HepG2 (cell line): ENCODE results near the gene ZNF714. TPM values are rescaled to one million over a fixed set of nuclear protein-coding genes. Genes with fewer than 3 reads are reported as not detected.
A peak's percentile ranks its signal among the peaks of the same experiment; 100 is the strongest.

Source experiments
- ATAC-seq: fragments of 200-7000 bp; cut with Tn5 transposase; 3 replicates; pipeline ENCODE4 v1.9.1; 2020; ENCODE audit warnings: mild to moderate bottlenecking, moderate library complexity
- BruUV-seq: library from RNA; stranded (reverse); fragments of 400-500 nt; replicated peaks from 2 replicates; lab custom pipeline; 2021; lab: Mats Ljungman, UMichigan
- CTCF ChIA-PET: fragments of 300-600 bp; formaldehyde crosslinking; extraction: SDS; loops from one replicate; lab custom pipeline; 2021; ENCODE audit warnings: low total read pairs, inconsistent platforms, low intra/inter-chr PET ratio; lab: Yijun Ruan, JAX
- POLR2A ChIA-PET: fragments of 350-600 bp; sonication (Branson Sonifier 250); formaldehyde crosslinking; loops from one replicate; lab custom pipeline; 2020; ENCODE audit warnings: antibody characterized with exemption, inconsistent platforms; lab: Yijun Ruan, JAX
- DNase-seq: peaks from one replicate; pipeline ENCODE4 v3.0.0-alpha.2; 2015; ENCODE audit warnings: low spot score
- FAIRE-seq: peaks from 3 replicates; lab custom pipeline; 2011; peaks lifted over from hg19 to GRCh38; lab: Jason Lieb, UNC
- H2AFZ ChIP-seq: one replicate; pipeline ENCODE4 v1.6.1; 2011; ENCODE audit warnings: low read length, inconsistent platforms
- H3K27ac ChIP-seq: fragments of 300-600 bp; 3 replicates; pipeline ENCODE4 v1.8.0; 2011; ENCODE audit warnings: mixed run types, mild to moderate bottlenecking, mixed read lengths, low read length, inconsistent platforms; ENCODE audit not compliant: insufficient read depth; ENCODE audit errors: extremely low read length
- H3K27me3 ChIP-seq, 2 experiments: fragments of 200-600 bp in 1 of 2; 2 replicates in 1 of 2; 3 replicates in 1 of 2; pipeline versions ENCODE4 v1.6.0 to v1.8.0; 2011; ENCODE audit warnings: low read length in 2 of 2, mild to moderate bottlenecking in 2 of 2, moderate library complexity in 2 of 2, inconsistent platforms in 1 of 2; ENCODE audit not compliant: insufficient read depth in 2 of 2, control insufficient read depth in 1 of 2
- H3K36me3 ChIP-seq, 2 experiments: fragments of 200-600 bp in 1 of 2; replicated peaks in 1 of 2; 2 replicates in 1 of 2; 3 replicates in 1 of 2; pipeline versions ENCODE4 v1.5.1 to v1.8.0; 2011; ENCODE audit warnings: low read length in 2 of 2, inconsistent platforms in 1 of 2; ENCODE audit not compliant: insufficient read depth in 2 of 2, control insufficient read depth in 1 of 2
- H3K4me1 ChIP-seq: 2 replicates; pipeline ENCODE4 v1.5.1; 2012; ENCODE audit warnings: low read length, inconsistent platforms; ENCODE audit not compliant: insufficient read depth
- H3K4me2 ChIP-seq: 2 replicates; pipeline ENCODE4 v1.6.0; 2011; ENCODE audit warnings: low read depth, low read length, inconsistent platforms
- H3K4me3 ChIP-seq, 3 experiments: fragments of 200-600 bp in 1 of 3; sonication (generic), shearing (Covaris generic) in 1 of 3; replicated peaks in 1 of 3; 2 replicates each; pipeline ENCODE4 v1.5.1; 2011 to 2016; ENCODE audit warnings: low read length in 3 of 3, inconsistent platforms in 2 of 3, low read depth in 2 of 3, mild to moderate bottlenecking in 2 of 3, control low read depth in 1 of 3, mixed read lengths in 1 of 3; ENCODE audit not compliant: insufficient read depth in 1 of 3
- H3K79me2 ChIP-seq: one replicate; pipeline ENCODE4 v1.6.1; 2011; ENCODE audit warnings: low read length, inconsistent platforms; ENCODE audit not compliant: insufficient read depth
- H3K9ac ChIP-seq: 2 replicates; pipeline ENCODE4 v1.6.0; 2011; ENCODE audit warnings: mild to moderate bottlenecking, low read depth, low read length, inconsistent platforms; ENCODE audit not compliant: insufficient read depth
- H3K9me3 ChIP-seq: 2 replicates; pipeline ENCODE4 v1.5.1; 2012; ENCODE audit warnings: mild to moderate bottlenecking, low read length
- H4K20me1 ChIP-seq: 2 replicates; pipeline ENCODE4 v1.6.0; 2011; ENCODE audit warnings: inconsistent platforms, mild to moderate bottlenecking, low read length, moderate library complexity; ENCODE audit not compliant: insufficient read depth
- ATF7 ChIP-seq, 2 experiments: fragments of 450-650 bp in 1 of 2; sonication (generic) in 1 of 2; formaldehyde crosslinking in 1 of 2; IDR thresholded peaks; 2 replicates each; pipeline versions ENCODE4 v1.4.0 to v1.6.1; 2016 to 2020; ENCODE audit warnings: antibody characterized with exemption in 1 of 2, mild to moderate bottlenecking in 1 of 2, missing genetic modification reagents in 1 of 2
- ATM ChIP-seq: fragments of 450-650 bp; IDR thresholded peaks from 2 replicates; pipeline ENCODE4 v1.7.1; 2017; ENCODE audit warnings: mild to moderate bottlenecking, borderline replicate concordance
- ATRX ChIP-seq: sonication (generic); formaldehyde crosslinking; IDR thresholded peaks from 2 replicates; pipeline ENCODE4 v1.4.0; 2020; ENCODE audit warnings: missing genetic modification reagents, borderline replicate concordance
- DPF2 ChIP-seq: sonication (generic); formaldehyde crosslinking; IDR thresholded peaks from 2 replicates; pipeline ENCODE4 v1.4.0; 2020; ENCODE audit warnings: mild to moderate bottlenecking, low read depth, missing genetic modification reagents, borderline replicate concordance
- MYNN ChIP-seq: sonication (generic); formaldehyde crosslinking; IDR thresholded peaks from 2 replicates; pipeline ENCODE4 v1.4.0; 2020; ENCODE audit warnings: mild to moderate bottlenecking, low read depth, missing genetic modification reagents
- NCOR1 ChIP-seq: fragments of 200-600 bp; sonication (generic); IDR thresholded peaks from 2 replicates; pipeline ENCODE4 v1.7.0; 2017; ENCODE audit warnings: antibody characterized with exemption, low read length, borderline replicate concordance
- NFKBIZ ChIP-seq: IDR thresholded peaks from 2 replicates; pipeline ENCODE4 v1.6.1; 2018; ENCODE audit warnings: missing genetic modification reagents, missing compliant biosample characterization
- PHF21A ChIP-seq: sonication (generic); formaldehyde crosslinking; IDR thresholded peaks from 2 replicates; pipeline ENCODE4 v1.5.0; 2020; ENCODE audit warnings: mild to moderate bottlenecking, missing genetic modification reagents
- SMAD1 ChIP-seq: sonication (generic); formaldehyde crosslinking; IDR thresholded peaks from 2 replicates; pipeline ENCODE4 v1.4.0; 2020; ENCODE audit warnings: missing genetic modification reagents, low read depth, mild to moderate bottlenecking, borderline replicate concordance
- SP140L ChIP-seq: sonication (generic); formaldehyde crosslinking; IDR thresholded peaks from 2 replicates; pipeline ENCODE4 v1.4.0; 2020; ENCODE audit warnings: missing genetic modification reagents, borderline replicate concordance
- ZC3H13 ChIP-seq: sonication (generic); formaldehyde crosslinking; IDR thresholded peaks from 2 replicates; pipeline ENCODE4 v1.8.1; 2023; ENCODE audit warnings: mild to moderate bottlenecking, missing genetic modification reagents, moderate library complexity
- ZNF274 ChIP-seq: sonication (generic); formaldehyde crosslinking; IDR thresholded peaks from 2 replicates; pipeline ENCODE4 v1.5.1; 2020; ENCODE audit warnings: mild to moderate bottlenecking, missing genetic modification reagents
- ZNF34 ChIP-seq: sonication (generic); formaldehyde crosslinking; IDR thresholded peaks from 2 replicates; pipeline ENCODE4 v1.4.0; 2020; ENCODE audit warnings: mild to moderate bottlenecking, missing genetic modification reagents, borderline replicate concordance
- ZNF530 ChIP-seq: sonication (generic); formaldehyde crosslinking; IDR thresholded peaks from 2 replicates; pipeline ENCODE4 v1.5.0; 2020; ENCODE audit warnings: low read depth, mild to moderate bottlenecking, missing genetic modification reagents
- WGBS: methylation state at CpG from one replicate; pipeline ENCODE4 v1.1.6; 2017; ENCODE audit warnings: low lambda C conversion rate; 5-methylcytosine and 5-hydroxymethylcytosine counted together
- in situ Hi-C: cut with HindIII; loops from 2 replicates; pipeline ENCODE4 v1.10.0; 2017; ENCODE audit warnings: low pct_unique_long_range_greater_than_20kb; ENCODE audit not compliant: extremely low pct_ligation_motif_present
- intact Hi-C: fragments of 100-400 bp; cut with micrococcal nuclease; formaldehyde crosslinking; loops from one replicate; pipeline ENCODE4 v1.10.0; 2022; ENCODE audit not compliant: unreplicated experiment
- polyA plus RNA-seq, 8 experiments: library from polyadenylated mRNA; depleted of rRNA in 3 of 8; stranded (reverse) in 7 of 8; unstranded in 1 of 8; fragments of >200 nt; fragmentation: Illumina TruSeq in 4 of 8; extraction: Trizol in 4 of 8; gene quantifications; 2 replicates each; pipeline versions ENCODE4 v1.2.1 to v1.2.3, GENCODE V29; 2011 to 2016; ENCODE audit warnings: low read depth in 4 of 8, missing spikeins in 1 of 8, mixed read lengths in 1 of 8; ENCODE audit not compliant: insufficient read depth in 1 of 8
- total RNA-seq, 5 experiments: library from RNA; depleted of rRNA; stranded (reverse); fragments of >200 nt; fragmentation: Illumina TruSeq; extraction: Trizol; gene quantifications; 2 replicates each; pipeline ENCODE4 v1.2.3, GENCODE V29; 2016; ENCODE audit warnings: low read depth in 1 of 5
- TF ChIP-seq, protein P1 (sequence below): sonication (generic); formaldehyde crosslinking; IDR thresholded peaks from 2 replicates; pipeline ENCODE4 v1.8.1; 2023; ENCODE audit warnings: missing genetic modification reagents, inconsistent platforms, borderline replicate concordance
- TF ChIP-seq, protein P2 (sequence below): sonication (generic); formaldehyde crosslinking; IDR thresholded peaks from 2 replicates; pipeline ENCODE4 v1.5.0; 2020; ENCODE audit warnings: mild to moderate bottlenecking, low read depth, missing genetic modification reagents, borderline replicate concordance
- TF ChIP-seq, protein P3 (sequence below): IDR thresholded peaks from 2 replicates; pipeline ENCODE4 v1.6.1; 2016

ZNF714 gene
- total and polyA plus RNA-seq, 2 of the 13 experiments (the other 11 are each of a cell fraction or from before 2014, with no cell fraction given): 6.7 to 27.8 TPM

DNA sequence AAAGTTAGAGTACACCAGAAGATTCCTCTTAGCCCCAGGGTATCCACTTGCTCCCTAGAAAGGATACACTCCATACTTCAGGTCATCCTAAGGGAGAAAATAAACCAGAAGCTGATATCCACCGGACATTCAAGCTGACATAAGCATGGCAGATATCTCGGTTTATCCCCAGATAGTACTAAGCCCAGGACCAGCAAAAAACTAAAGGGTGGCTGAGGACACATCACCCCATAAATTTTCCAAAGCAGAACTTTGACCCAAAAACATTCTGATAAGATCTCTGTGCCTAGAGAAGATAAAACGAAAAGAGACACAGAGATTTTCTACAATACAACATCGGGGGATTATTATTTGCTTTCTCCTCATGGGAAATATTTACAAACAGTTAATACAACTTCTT, 45.9 kb downstream of the ZNF714 start (continued):
- TF ChIP-seq, protein P1, sequence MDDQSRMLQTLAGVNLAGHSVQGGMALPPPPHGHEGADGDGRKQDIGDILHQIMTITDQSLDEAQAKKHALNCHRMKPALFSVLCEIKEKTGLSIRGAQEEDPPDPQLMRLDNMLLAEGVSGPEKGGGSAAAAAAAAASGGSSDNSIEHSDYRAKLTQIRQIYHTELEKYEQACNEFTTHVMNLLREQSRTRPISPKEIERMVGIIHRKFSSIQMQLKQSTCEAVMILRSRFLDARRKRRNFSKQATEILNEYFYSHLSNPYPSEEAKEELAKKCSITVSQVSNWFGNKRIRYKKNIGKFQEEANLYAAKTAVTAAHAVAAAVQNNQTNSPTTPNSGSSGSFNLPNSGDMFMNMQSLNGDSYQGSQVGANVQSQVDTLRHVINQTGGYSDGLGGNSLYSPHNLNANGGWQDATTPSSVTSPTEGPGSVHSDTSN (CRISPR knock-in tag): no peak
- TF ChIP-seq ZNF530 (CRISPR knock-in tag) (no peak), NFKBIZ (CRISPR knock-in tag) (no peak), ZNF274 (CRISPR knock-in tag) (no peak)

- Histone ChIP-seq H3K36me3 (no peaks in the 10 kb centered on the region), H3K9ac (no peak overlapping the region), H2AFZ (no peak overlapping the region), H4K20me1 (no peaks in the 10 kb centered on the region), H3K4me3 (no peak overlapping the region), H3K27me3 (no peaks in the 10 kb centered on the region), H3K79me2 (no peaks in the 10 kb centered on the region), H3K27ac (no peak overlapping the region), H3K4me2 (no peak overlapping the region), H3K9me3 (no peaks in the 10 kb centered on the region), H3K4me1 (peaks cover 30% of the 10 kb centered on the region)
- ChIA-PET POLR2A (interaction anchor here (0.9 kb wide), 1 partner anchor 9 kb away, joined by 3 read pairs; no protein-coding TSS in a partner anchor), CTCF (no interaction called here)
- DNase-seq (peak; percentile 17), FAIRE-seq (no peak), ATAC-seq (no peak)
- intact Hi-C loops: no loop called here
- in situ Hi-C loops: no loop called here
- BruUV-seq: no TSS peak
- WGBS: 81% methylated on average over 6 of the region's 6 CpGs
- TF ChIP-seq PHF21A (CRISPR knock-in tag) (0 out of 2 replicates have a peak, but pooled peaks have one; percentile 15), ATF7 (IDR thresholded peaks at IDR 0.05) (no peak), ATF7 (CRISPR knock-in tag; IDR thresholded peaks at IDR 0.05) (no peak), ATRX (CRISPR knock-in tag) (no peak), ZC3H13 (no peak), ATM (no peak), MYNN (CRISPR knock-in tag) (no peak), DPF2 (CRISPR knock-in tag) (no peak), NCOR1 (no peak), ZNF34 (no peak), SP140L (CRISPR knock-in tag) (no peak), SMAD1 (CRISPR knock-in tag) (no peak)
- TF ChIP-seq, protein P2, sequence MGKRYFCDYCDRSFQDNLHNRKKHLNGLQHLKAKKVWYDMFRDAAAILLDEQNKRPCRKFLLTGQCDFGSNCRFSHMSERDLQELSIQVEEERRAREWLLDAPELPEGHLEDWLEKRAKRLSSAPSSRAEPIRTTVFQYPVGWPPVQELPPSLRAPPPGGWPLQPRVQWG (CRISPR knock-in tag): no peak
- TF ChIP-seq, protein P3, sequence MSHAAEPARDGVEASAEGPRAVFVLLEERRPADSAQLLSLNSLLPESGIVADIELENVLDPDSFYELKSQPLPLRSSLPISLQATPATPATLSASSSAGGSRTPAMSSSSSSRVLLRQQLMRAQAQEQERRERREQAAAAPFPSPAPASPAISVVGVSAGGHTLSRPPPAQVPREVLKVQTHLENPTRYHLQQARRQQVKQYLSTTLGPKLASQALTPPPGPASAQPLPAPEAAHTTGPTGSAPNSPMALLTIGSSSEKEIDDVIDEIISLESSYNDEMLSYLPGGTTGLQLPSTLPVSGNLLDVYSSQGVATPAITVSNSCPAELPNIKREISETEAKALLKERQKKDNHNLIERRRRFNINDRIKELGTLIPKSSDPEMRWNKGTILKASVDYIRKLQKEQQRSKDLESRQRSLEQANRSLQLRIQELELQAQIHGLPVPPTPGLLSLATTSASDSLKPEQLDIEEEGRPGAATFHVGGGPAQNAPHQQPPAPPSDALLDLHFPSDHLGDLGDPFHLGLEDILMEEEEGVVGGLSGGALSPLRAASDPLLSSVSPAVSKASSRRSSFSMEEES: no peak
Measured at GRCh38 chr19:21128901-21129698, 47.1 kb downstream of the ZNF714 start.
